ENCODE measurements around the gene WWOX.
"Not testable (repeated sequence)": the region's sequence is repeated elsewhere in the genome, so short reads cannot be mapped to it uniquely, and the experiment has no call there.

Gene WWOX

DNA sequence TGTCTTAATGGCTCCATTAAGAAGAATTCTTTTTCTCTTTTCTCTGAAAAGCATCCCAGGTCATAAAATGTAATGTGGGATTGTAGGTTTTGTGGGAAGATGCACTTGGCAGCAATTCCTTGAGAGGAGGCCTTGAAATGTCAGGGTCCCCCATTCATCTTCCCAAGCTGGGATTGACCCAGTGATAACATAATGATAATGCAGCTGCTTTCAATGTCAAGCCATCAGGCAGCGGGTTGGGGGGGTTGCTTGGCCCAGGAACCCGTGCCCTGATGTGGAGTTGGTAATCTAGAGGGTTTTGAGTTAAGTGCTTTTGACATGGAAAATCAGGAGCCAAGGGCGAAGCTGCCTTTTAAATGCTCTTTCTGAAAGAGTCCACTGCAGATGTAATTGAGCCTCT lies 484.0 kb downstream of the WWOX start:
- no peak for DNase-seq (ENCODE audit: low spot score)

DNA sequence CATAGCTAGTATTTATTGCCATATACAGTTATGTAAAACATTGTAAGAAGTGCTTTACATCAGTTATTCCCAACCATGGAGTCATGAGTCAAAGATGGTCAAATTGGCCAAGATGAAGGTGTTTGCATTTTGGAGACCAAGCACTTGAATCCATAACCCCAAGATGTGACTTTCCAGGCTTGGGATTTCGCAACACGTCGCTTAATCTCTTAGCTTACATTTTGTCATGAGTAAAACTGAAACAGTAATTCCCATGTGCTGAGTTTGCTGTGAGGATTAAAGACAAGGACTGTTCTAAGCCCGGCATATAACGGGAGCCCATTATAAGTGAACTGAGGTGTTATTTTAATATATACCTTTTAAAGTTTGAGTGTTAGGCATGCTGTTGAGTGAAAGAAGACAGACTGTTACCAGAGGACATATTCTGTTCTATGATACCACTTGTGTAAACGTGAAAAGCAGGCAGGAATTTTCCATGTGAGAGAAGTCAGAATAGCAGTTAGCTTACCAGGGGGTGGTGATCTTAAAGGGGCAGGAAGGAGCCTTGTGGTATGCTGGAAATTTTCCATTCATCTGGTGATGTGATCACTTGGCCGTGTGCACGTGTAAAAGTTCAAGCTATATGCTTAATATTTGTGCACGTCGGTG lies 484.9 kb downstream of the WWOX start:
- DNase-seq (ENCODE audit: low spot score) = no peak

- no peak for DNase-seq (ENCODE audit: low spot score)
Observed at GRCh38 chr16:78584991-78585390, 485.5 kb downstream of the WWOX start.

- no peak for DNase-seq (ENCODE audit: low spot score)
Observed at GRCh38 chr16:78589331-78589730, 489.9 kb downstream of the WWOX start.

GRCh38 chr16:78591682-78592103 lies 492.2 kb downstream of the WWOX start:
- DNase-seq (ENCODE audit: low spot score) = no peak

DNA sequence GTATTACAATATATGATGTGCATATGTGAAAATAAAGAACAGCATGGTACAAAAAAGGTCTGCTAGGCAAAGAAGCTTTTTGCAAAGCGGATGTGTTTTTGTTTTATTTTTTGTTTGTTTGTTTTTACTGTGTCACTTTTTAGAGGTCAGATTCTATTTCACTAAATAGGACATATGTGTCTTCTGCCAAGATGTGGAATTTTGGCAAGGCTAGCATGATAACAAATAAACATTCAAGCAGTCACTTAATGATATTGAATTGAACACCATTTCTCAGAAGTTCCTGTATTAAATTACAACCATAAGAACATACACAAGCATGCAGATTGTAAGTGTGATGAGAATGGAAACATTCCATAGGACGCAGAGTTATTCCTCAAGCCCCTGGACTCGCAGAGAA lies 492.7 kb downstream of the WWOX start:
- no peak for DNase-seq (ENCODE audit: low spot score)

GRCh38 chr16:78593352-78593751 lies 493.9 kb downstream of the WWOX start:
- no peak for DNase-seq (ENCODE audit: low spot score)

- no peak for DNase-seq (ENCODE audit: low spot score)
Observed at GRCh38 chr16:78594191-78594590, 494.7 kb downstream of the WWOX start.

GRCh38 chr16:78596348-78596995 lies 497.0 kb downstream of the WWOX start:
- no peak for DNase-seq (ENCODE audit: low spot score)

DNA sequence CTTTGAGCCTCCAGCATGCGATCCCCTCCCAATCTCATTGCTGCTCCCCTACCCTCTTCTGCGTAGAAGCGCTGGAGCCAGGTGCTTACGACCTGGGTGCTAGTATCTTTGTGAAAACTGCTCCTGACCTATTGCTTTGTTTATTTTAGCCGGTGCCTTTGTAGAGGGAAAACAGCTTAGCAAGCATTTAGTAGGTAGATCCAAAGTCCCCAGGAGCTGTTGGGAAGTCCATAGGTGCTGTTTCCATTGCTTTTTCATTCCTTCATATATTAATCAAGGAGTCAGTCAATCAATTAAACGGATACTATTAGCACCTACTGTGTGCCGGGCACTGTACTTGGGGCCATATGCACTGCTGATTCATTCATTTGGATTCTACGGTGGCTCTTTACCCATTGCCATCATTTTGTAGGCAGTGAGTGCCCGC lies 497.6 kb downstream of the WWOX start:
- DNase-seq (ENCODE audit: low spot score) = no peak

DNA sequence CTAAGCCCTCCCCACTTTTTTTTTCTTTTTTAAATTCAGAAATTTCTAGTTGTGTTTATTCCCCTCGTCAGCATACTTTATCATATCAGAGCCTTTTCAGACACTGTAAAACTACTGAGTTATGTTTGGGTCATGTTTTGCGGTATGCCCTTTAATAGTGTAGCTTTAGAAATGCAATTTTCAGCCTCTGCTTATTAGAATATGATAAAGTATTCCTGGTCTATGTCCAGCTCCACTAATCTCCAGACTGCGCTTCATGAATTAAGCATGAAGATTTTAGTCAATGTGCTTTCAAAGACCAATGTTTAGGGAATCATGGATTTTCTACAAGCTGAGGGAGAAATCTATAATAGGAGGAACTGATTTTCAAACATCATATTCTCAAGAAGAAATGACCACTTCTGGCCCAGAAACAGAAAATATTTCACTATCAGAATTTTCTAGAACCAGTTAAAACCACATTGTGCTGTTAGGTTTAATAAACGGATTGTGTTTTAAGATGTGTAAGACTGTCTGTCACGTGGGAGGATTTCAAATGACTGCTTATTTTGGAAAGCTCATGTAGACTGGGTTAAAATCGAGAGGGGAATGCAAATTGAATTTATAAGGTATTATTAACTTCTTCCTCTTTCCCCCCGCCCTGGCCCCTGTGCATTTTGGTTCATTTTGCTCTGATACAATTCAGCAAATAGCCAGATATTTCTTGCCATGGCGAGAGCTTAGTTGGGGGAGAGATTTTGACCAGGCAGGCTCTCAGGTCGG lies 498.5 kb downstream of the WWOX start:
- DNase-seq (ENCODE audit: low spot score) = no peak

DNA sequence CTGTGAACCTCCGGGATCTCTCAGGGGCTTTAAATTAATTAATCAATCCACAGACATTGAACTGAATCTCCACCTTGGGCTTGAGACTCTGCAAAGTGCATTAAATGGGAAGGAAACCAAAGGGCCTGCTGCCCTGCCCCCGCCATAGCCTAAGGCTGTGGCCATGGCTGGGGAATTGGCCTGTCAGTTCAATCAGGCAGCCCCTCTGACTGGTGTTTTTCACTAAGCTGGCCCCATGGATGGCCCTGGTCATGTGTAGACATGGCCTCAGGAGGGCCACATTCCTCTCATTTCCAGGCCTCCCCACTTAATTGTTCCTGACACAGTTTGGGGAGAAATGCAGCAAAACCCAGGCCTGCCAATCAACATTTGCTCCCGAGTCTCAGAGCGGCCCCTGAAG lies 499.8 kb downstream of the WWOX start:
- no peak for DNase-seq (ENCODE audit: low spot score)

- DNase-seq (ENCODE audit: low spot score) = not testable (repeated sequence)
Observed at GRCh38 chr16:78604423-78605062, 505.1 kb downstream of the WWOX start.

DNA sequence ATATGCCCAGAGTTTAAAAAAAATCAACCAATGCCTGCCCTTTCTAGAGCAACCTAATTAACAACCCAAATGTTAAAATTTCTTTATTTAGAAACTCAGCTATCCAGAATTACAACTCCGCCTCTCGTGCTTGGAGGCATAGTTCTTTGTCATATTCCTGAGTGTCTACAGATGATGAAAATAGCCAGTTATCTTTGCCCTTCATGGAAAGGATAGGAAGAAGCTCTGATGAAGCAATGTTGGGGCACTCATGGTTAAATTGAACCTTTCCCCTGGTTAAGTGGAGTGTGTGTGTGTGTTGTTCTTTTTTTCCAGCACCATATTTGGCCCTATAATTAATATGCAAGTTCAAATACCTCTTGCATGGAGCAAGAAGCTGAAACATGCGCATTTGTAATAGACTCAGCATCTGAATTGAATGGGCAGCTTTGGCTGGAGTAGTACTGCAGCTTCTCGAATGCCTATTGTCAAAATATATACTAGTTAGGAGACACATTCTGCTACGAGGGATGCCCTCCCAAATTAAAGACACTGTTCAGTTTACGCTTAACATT lies 506.2 kb downstream of the WWOX start:
- no peak for DNase-seq (ENCODE audit: low spot score)

GRCh38 chr16:78606545-78606944 lies 507.1 kb downstream of the WWOX start:
- DNase-seq (ENCODE audit: low spot score) = no peak

DNA sequence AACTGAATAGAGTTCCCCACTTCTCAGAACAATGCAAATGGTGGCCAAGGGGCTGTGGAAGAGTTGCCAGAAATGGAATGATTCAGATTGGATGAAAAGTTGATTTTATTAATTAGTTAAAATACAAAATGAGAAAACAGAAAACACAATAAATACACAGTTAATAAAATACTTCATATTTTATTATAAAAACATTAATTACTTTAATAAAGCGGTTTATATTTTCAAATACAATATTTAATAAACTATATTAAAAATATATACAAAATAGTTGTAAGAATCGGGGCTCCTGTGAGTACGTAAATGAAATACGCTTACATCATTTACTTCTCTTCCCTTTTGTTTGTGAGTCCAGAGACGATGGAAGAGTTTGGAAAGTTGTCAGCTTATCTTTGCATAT lies 507.6 kb downstream of the WWOX start:
- no peak for DNase-seq (ENCODE audit: low spot score)

DNA sequence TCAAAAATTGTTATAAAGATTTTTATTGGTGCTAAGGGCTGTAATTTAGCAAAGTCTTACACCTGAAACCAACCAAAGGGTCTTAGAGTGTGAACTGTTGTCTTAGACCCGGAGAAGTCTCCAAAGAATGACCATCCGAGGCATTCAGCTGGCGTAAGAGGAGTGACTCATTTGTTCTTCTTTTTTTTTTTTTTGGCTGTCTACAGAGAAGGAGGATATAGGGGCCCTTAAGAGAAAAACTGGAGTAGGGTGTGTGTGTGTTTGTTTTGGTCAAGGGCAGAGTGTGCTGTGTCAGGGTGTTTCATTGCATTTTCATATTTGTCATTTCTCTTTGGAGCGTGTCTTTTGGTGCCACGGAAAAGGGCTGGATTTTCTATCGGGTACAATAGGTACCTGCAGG lies 508.0 kb downstream of the WWOX start:
- DNase-seq (ENCODE audit: low spot score) = no peak

GRCh38 chr16:78608305-78608776 lies 508.9 kb downstream of the WWOX start:
- no peak for DNase-seq (ENCODE audit: low spot score)

DNA sequence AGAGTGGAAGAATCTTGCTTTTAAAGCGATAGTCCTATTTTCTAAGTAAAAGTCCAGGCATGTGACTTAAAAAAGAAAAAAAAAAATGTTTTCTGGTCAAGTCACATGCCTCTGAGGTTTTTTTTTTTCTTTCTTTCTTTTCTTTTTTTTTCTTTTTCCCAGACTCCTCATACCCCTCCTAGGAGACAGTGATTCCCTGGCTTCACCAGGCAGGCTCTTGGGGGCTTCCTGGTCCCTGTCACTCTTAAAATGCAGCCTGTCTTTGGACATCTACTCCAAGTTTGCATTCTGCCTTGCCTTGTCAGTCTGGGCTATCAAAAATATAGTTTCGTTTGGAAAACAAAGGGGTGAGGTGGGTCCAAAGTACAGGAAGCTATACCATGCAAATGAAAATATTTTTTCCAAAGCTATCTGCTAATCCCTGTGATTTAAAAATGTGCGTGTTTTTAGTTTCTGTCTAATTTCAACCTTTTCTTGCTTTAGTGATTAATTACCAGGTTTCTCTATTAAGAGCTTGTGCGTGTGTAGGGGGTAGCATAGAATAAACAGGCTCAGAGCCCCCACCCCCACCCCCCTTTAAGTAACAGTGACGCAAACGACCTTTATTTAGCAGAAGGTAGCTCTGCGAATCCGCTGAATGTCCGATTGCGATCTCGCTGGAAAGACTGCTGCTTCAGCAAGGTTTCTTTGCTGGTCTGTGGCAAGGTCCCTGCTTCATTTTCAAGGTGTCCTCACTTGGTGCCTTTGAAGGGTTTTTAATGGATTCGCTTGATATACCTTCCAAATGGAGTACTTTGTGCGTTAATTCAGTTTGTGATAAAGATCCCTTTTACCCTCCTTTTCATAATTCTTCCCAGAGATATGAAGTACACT lies 510.2 kb downstream of the WWOX start:
- DNase-seq (ENCODE audit: low spot score) = no peak

DNA sequence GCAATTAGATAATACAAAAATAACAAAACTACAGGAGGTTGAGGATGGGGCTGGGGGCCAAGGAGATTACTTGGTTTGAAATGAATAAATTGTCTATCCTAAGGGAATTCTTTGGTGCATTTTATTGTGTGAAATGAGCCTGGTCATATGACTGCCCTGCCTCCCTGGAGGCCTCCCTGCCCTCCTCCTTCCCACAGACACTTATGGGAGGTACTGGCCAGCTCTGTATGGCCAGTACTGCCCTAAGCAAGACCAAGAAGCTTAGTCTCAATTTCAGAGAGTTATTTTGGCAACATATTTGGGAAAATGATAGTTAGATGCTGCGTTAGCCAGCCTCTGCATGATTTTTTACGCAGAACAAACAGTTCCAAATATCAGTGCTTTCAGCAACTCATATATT lies 511.9 kb downstream of the WWOX start:
- DNase-seq (ENCODE audit: low spot score) = no peak

- DNase-seq (ENCODE audit: low spot score) = no peak
Observed at GRCh38 chr16:78619811-78620210, 520.4 kb downstream of the WWOX start.
